H1 (cell line): ENCODE results near the gene BCL2. TPM values are rescaled to one million over a fixed set of nuclear protein-coding genes. Genes with fewer than 3 reads are reported as not detected.

Source experiments
- CTCF ChIA-PET: fragments of 300-600 bp; sonication (Branson Sonifier 250); formaldehyde crosslinking; loops from one replicate; lab custom pipeline; 2021; ENCODE audit not compliant: partially characterized antibody; lab: Charles Lee
- POLR2A ChIA-PET: fragments of 300-600 bp; sonication (Branson Sonifier 250); formaldehyde crosslinking; loops from one replicate; lab custom pipeline; 2021; ENCODE audit warnings: inconsistent platforms; ENCODE audit not compliant: partially characterized antibody; lab: Charles Lee
- DNase-seq, 2 experiments: peaks; one replicate each; pipeline versions ENCODE4 v3.0.0 to v3.0.0-alpha.2; 2010 to 2022; ENCODE audit warnings: low spot score in 2 of 2, low read depth in 1 of 2, mixed read lengths in 1 of 2
- FAIRE-seq: peaks from 2 replicates; lab custom pipeline; 2011; peaks lifted over from hg19 to GRCh38; lab: Jason Lieb, UNC
- H2AFZ ChIP-seq: 2 replicates; pipeline ENCODE4 v1.8.1; 2012; ENCODE audit warnings: low read length, inconsistent platforms
- H2AK5ac ChIP-seq: 2 replicates; pipeline ENCODE4 v1.6.1; 2013; ENCODE audit warnings: low read depth, low read length
- H2BK120ac ChIP-seq: replicated peaks from 2 replicates; pipeline ENCODE3; 2013; ENCODE audit warnings: low read depth, low read length, inconsistent platforms
- H2BK12ac ChIP-seq: 2 replicates; pipeline ENCODE4 v1.6.1; 2013; ENCODE audit warnings: low read depth, low read length
- H2BK15ac ChIP-seq: 2 replicates; pipeline ENCODE4 v1.6.1; 2013; ENCODE audit warnings: low read length
- H2BK20ac ChIP-seq: 2 replicates; pipeline ENCODE4 v1.6.1; 2013; ENCODE audit warnings: low read length
- H2BK5ac ChIP-seq: 2 replicates; pipeline ENCODE4 v1.6.1; 2013; ENCODE audit warnings: low read depth, low read length
- H3K14ac ChIP-seq: 2 replicates; pipeline ENCODE4 v1.6.1; 2013; ENCODE audit warnings: inconsistent platforms; ENCODE audit not compliant: insufficient read length
- H3K18ac ChIP-seq: 2 replicates; pipeline ENCODE4 v1.6.1; 2013; ENCODE audit warnings: low read length; ENCODE audit errors: extremely low read depth
- H3K23ac ChIP-seq: 2 replicates; pipeline ENCODE4 v1.6.1; 2013; ENCODE audit warnings: inconsistent platforms; ENCODE audit not compliant: insufficient read length
- H3K23me2 ChIP-seq: 2 replicates; pipeline ENCODE4 v1.6.1; 2013; ENCODE audit warnings: low read depth, low read length
- H3K27ac ChIP-seq: 2 replicates; pipeline ENCODE4 v1.6.1; 2011; ENCODE audit warnings: low read depth, low read length, inconsistent platforms
- H3K27me3 ChIP-seq, 4 experiments: replicated peaks in 1 of 4; 1 replicate in 1 of 4; 2 replicates in 3 of 4; pipeline versions ENCODE4 v1.6.1 to v1.8.1; 2011 to 2013; ENCODE audit warnings: low read length in 3 of 4, mild to moderate bottlenecking in 3 of 4, inconsistent platforms in 2 of 4, mixed read lengths in 2 of 4, moderate library complexity in 1 of 4; ENCODE audit not compliant: control insufficient read depth in 3 of 4, insufficient read depth in 3 of 4; ENCODE audit errors: extremely low read depth in 1 of 4
- H3K36me3 ChIP-seq, 4 experiments: 2 replicates each; pipeline versions ENCODE4 v1.6.1 to v1.8.1; 2011 to 2013; ENCODE audit warnings: mild to moderate bottlenecking in 4 of 4, low read length in 3 of 4, moderate library complexity in 2 of 4, control low read depth in 1 of 4, inconsistent platforms in 1 of 4; ENCODE audit not compliant: insufficient read depth in 4 of 4, control insufficient read depth in 2 of 4
- H3K4ac ChIP-seq: replicated peaks from 2 replicates; pipeline ENCODE3; 2013; ENCODE audit warnings: low read length, low read depth, mixed read lengths, inconsistent platforms; ENCODE audit not compliant: insufficient read length
- H3K4me1 ChIP-seq, 4 experiments: replicated peaks in 1 of 4; 1 replicate in 1 of 4; 2 replicates in 3 of 4; pipeline versions ENCODE4 v1.6.1 to v1.8.1; 2011 to 2013; ENCODE audit warnings: low read length in 3 of 4, inconsistent platforms in 2 of 4, mixed read lengths in 1 of 4; ENCODE audit not compliant: insufficient read depth in 4 of 4, control insufficient read depth in 3 of 4
- H3K4me2 ChIP-seq, 2 experiments: 2 replicates each; pipeline versions ENCODE4 v1.6.1 to v1.8.1; 2011 to 2013; ENCODE audit warnings: low read depth in 2 of 2, low read length in 2 of 2, control low read depth in 1 of 2, inconsistent platforms in 1 of 2, mild to moderate bottlenecking in 1 of 2; ENCODE audit not compliant: insufficient read depth in 1 of 2
- H3K4me3 ChIP-seq, 4 experiments: fragments of 200-600, 300-600 bp in 1 of 4; sonication (generic), shearing (Covaris generic), sonication (Bioruptor Twin) in 1 of 4; 2 replicates each; pipeline versions ENCODE4 v1.5.1 to v1.8.1; 2011 to 2016; ENCODE audit warnings: low read length in 4 of 4, low read depth in 3 of 4, control low read depth in 2 of 4, inconsistent platforms in 2 of 4, mild to moderate bottlenecking in 2 of 4, mixed read lengths in 1 of 4, moderate library complexity in 1 of 4; ENCODE audit not compliant: insufficient read depth in 2 of 4; ENCODE audit errors: extremely low read depth in 1 of 4
- H3K56ac ChIP-seq: replicated peaks from 2 replicates; pipeline ENCODE3; 2013; ENCODE audit warnings: low read depth, mild to moderate bottlenecking, mixed read lengths, low read length, inconsistent platforms; ENCODE audit not compliant: insufficient read length
- H3K79me1 ChIP-seq: 2 replicates; pipeline ENCODE4 v1.6.1; 2013; ENCODE audit warnings: low read depth, low read length, control low read depth
- H3K79me2 ChIP-seq, 2 experiments: 2 replicates each; pipeline versions ENCODE4 v1.6.1 to v1.8.1; 2012 to 2013; ENCODE audit warnings: low read length in 2 of 2, mild to moderate bottlenecking in 2 of 2, inconsistent platforms in 1 of 2; ENCODE audit not compliant: insufficient read depth in 2 of 2, control insufficient read depth in 1 of 2
- H3K9ac ChIP-seq, 4 experiments: replicated peaks in 1 of 4; 1 replicate in 1 of 4; 2 replicates in 3 of 4; pipeline versions ENCODE4 v1.6.1 to v1.8.1; 2011 to 2013; ENCODE audit warnings: low read depth in 3 of 4, low read length in 3 of 4, control low read depth in 2 of 4, mild to moderate bottlenecking in 2 of 4, moderate library complexity in 2 of 4, inconsistent platforms in 1 of 4; ENCODE audit errors: extremely low read depth in 1 of 4
- H3K9me3 ChIP-seq, 2 experiments: 2 replicates each; pipeline versions ENCODE4 v1.6.1 to v1.8.1; 2012 to 2013; ENCODE audit warnings: mild to moderate bottlenecking in 2 of 2, moderate library complexity in 2 of 2, control low read depth in 1 of 2, inconsistent platforms in 1 of 2, low read depth in 1 of 2, low read length in 1 of 2, mixed read lengths in 1 of 2; ENCODE audit not compliant: insufficient read depth in 2 of 2
- H4K20me1 ChIP-seq, 2 experiments: replicated peaks in 1 of 2; 2 replicates each; pipeline versions ENCODE3 to v1.8.1; 2011 to 2013; ENCODE audit warnings: inconsistent platforms in 2 of 2, low read length in 2 of 2, mild to moderate bottlenecking in 1 of 2; ENCODE audit not compliant: insufficient read depth in 2 of 2, control insufficient read depth in 1 of 2
- H4K5ac ChIP-seq: 2 replicates; pipeline ENCODE4 v1.6.1; 2013; ENCODE audit warnings: low read length, low read depth, mixed read lengths, inconsistent platforms; ENCODE audit not compliant: insufficient read length
- H4K8ac ChIP-seq: 2 replicates; pipeline ENCODE4 v1.8.0; 2013; ENCODE audit warnings: mild to moderate bottlenecking, moderate library complexity, low read length, inconsistent platforms; ENCODE audit not compliant: insufficient read depth; ENCODE audit errors: extremely low read depth
- H4K91ac ChIP-seq: replicated peaks from 2 replicates; pipeline ENCODE3; 2013; ENCODE audit warnings: low read length, mixed read lengths, inconsistent platforms; ENCODE audit not compliant: insufficient read length
- ATF2 ChIP-seq: IDR thresholded peaks from 2 replicates; pipeline ENCODE4 v1.6.1; 2012; ENCODE audit warnings: low read length, inconsistent platforms
- ATF3 ChIP-seq: IDR thresholded peaks from 2 replicates; pipeline ENCODE4 v1.6.1; 2011; ENCODE audit warnings: low read depth, mild to moderate bottlenecking, low read length; ENCODE audit not compliant: insufficient read depth
- BCL11A ChIP-seq, 2 experiments: IDR thresholded peaks; one replicate each; pipeline ENCODE4 v1.6.1; 2011; ENCODE audit warnings: low read depth in 2 of 2, low read length in 2 of 2, mild to moderate bottlenecking in 2 of 2
- CEBPB ChIP-seq: IDR thresholded peaks from 2 replicates; pipeline ENCODE4 v1.6.1; 2012; ENCODE audit warnings: low read depth, low read length
- CTBP2 ChIP-seq: IDR thresholded peaks from 2 replicates; pipeline ENCODE4 v1.7.0; 2011; ENCODE audit warnings: borderline replicate concordance, mild to moderate bottlenecking, moderate library complexity, mixed read lengths, low read length; ENCODE audit not compliant: insufficient read depth, insufficient read length
- GTF2F1 ChIP-seq: IDR thresholded peaks from 2 replicates; pipeline ENCODE4 v1.6.1; 2012; ENCODE audit warnings: low read depth, low read length, improper control_type of control experiment, borderline replicate concordance
- MAFK ChIP-seq: IDR thresholded peaks from 2 replicates; pipeline ENCODE4 v1.6.1; 2012; ENCODE audit warnings: low read depth, mild to moderate bottlenecking, improper control_type of control experiment, low read length
- NANOG ChIP-seq: IDR thresholded peaks from 2 replicates; pipeline ENCODE4 v1.6.1; 2011; ENCODE audit warnings: low read length, low read depth, mild to moderate bottlenecking, inconsistent platforms; ENCODE audit not compliant: insufficient read depth, poor library complexity, severe bottlenecking
- NRF1 ChIP-seq: IDR thresholded peaks from 2 replicates; pipeline ENCODE4 v1.6.1; 2011; ENCODE audit warnings: mild to moderate bottlenecking, low read depth, low read length, improper control_type of control experiment
- SIRT6 ChIP-seq: IDR thresholded peaks from one replicate; pipeline ENCODE4 v1.7.1; 2012; ENCODE audit warnings: low read length, inconsistent platforms
- WGBS, 2 experiments: shearing (Covaris generic) in 1 of 2; methylation state at CpG; one replicate each; pipeline versions ENCODE4 v1.1.6 to v1.1.7; 2013 to 2015; ENCODE audit warnings: low lambda C conversion rate in 2 of 2, mixed read lengths in 2 of 2, inconsistent platforms in 1 of 2, low coverage in 1 of 2, missing lambda C conversion rate in 1 of 2; ENCODE audit not compliant: insufficient replicate concordance in 2 of 2, insufficient coverage in 1 of 2, insufficient read length in 1 of 2; ENCODE audit errors: extremely low coverage in 1 of 2, missing lambda C conversion rate in 1 of 2; 5-methylcytosine and 5-hydroxymethylcytosine counted together
- polyA plus RNA-seq, 7 experiments: library from polyadenylated mRNA; depleted of rRNA in 3 of 7; stranded (reverse) in 5 of 7; unstranded in 2 of 7; fragments of >200 nt in 5 of 7; fragments of 200-250 nt in 2 of 7; gene quantifications; 1 replicate in 5 of 7; 2 replicates in 1 of 7; 4 replicates in 1 of 7; pipeline versions ENCODE4 v1.2.1 to v1.2.3, GENCODE V29; 2011 to 2013; ENCODE audit warnings: missing spikeins in 2 of 7, mixed read lengths in 2 of 7
- total RNA-seq: library from RNA; stranded (reverse); fragmentation: NEBNext Ultra II Directional; extraction: Animal tissue kit (Norgen Biotek cat#: 25700); gene quantifications from 2 replicates; pipeline ENCODE4 v1.2.1, GENCODE V29; 2021

The BCL2 gene
- total and polyA plus RNA-seq, 2 of the 8 experiments (the other 6 are each of a cell fraction or from before 2014, with no cell fraction given), result 0.59 to 4.5 TPM

- Histone ChIP-seq H4K5ac (no peak overlapping the region), H3K27ac (no peak overlapping the region), H3K79me2 (peaks cover 0 to 7% of the 10 kb centered on the region in 2 experiments; a peak in 2 of 4 replicates), H2AK5ac (peak overlapping the region; percentile 84), H4K8ac (0 out of 2 replicates have a peak overlapping the region, but pooled peaks have one; percentile 35), H3K36me3 (no peaks in the 10 kb centered on the region; a peak in 2 of 8 replicates), H2BK120ac (no peak overlapping the region), H2BK5ac (peak overlapping the region; percentile 53), H4K91ac (no peak overlapping the region), H3K27me3 (no peaks in the 10 kb centered on the region), H2BK12ac (peak overlapping the region; percentile 1), H3K18ac (no peak overlapping the region), H2BK15ac (peak overlapping the region; percentile 47; the same call in 1 of the 2 replicates), H3K56ac (peak overlapping the region; percentile 71), H3K4me3 (no peak overlapping the region), H3K23me2 (peaks cover 16% of the 10 kb centered on the region), H3K9ac (0 out of 7 replicates have a peak overlapping the region, but pooled peaks of 1 of the 4 experiments have one; percentile 18), H3K4me1 (no peaks in the 10 kb centered on the region; a peak in 1 of 7 replicates), H3K4ac (no peak overlapping the region), H3K9me3 (no peaks in the 10 kb centered on the region), H4K20me1 (peaks cover 0 to 12% of the 10 kb centered on the region in 2 experiments), H3K79me1 (peaks cover 4% of the 10 kb centered on the region), H3K4me2 (no peak overlapping the region; a peak in 1 of 4 replicates), H2BK20ac (no peak overlapping the region), H3K14ac (no peak overlapping the region), H3K23ac (no peak overlapping the region), H2AFZ (no peak overlapping the region)
- DNase-seq (no peak), FAIRE-seq (no peak)
- CTCF ChIA-PET, result interaction anchor here (0.6 kb wide), 1 partner anchor 593 kb away, joined by 3 read pairs; no protein-coding TSS in a partner anchor
- WGBS, 2 experiments, result 71% methylated on average over 2 of the region's 2 CpGs; no CpG with 5 or more reads in 1 of the 2 experiments
- POLR2A ChIA-PET, result no interaction called here
- TF ChIP-seq GTF2F1 (no peak), MAFK (no peak), BCL11A (IDR thresholded peaks at IDR 0.05; ENCODE audit: low read depth in 2 of 2, low read length in 2 of 2) (no peak), CEBPB (no peak), NRF1 (no peak), NANOG (no peak), CTBP2 (no peak), SIRT6 (no peak), ATF3 (no peak), ATF2 (no peak)
Observed at GRCh38 chr18:63198098-63198760, 121.3 kb downstream of the BCL2 start.
